ENCODE data around the gene KCNH3.
"Not testable (repeated sequence)": the region's sequence is repeated elsewhere in the genome, so short reads cannot be mapped to it uniquely, and the experiment has no call there.

Gene KCNH3, protein sequence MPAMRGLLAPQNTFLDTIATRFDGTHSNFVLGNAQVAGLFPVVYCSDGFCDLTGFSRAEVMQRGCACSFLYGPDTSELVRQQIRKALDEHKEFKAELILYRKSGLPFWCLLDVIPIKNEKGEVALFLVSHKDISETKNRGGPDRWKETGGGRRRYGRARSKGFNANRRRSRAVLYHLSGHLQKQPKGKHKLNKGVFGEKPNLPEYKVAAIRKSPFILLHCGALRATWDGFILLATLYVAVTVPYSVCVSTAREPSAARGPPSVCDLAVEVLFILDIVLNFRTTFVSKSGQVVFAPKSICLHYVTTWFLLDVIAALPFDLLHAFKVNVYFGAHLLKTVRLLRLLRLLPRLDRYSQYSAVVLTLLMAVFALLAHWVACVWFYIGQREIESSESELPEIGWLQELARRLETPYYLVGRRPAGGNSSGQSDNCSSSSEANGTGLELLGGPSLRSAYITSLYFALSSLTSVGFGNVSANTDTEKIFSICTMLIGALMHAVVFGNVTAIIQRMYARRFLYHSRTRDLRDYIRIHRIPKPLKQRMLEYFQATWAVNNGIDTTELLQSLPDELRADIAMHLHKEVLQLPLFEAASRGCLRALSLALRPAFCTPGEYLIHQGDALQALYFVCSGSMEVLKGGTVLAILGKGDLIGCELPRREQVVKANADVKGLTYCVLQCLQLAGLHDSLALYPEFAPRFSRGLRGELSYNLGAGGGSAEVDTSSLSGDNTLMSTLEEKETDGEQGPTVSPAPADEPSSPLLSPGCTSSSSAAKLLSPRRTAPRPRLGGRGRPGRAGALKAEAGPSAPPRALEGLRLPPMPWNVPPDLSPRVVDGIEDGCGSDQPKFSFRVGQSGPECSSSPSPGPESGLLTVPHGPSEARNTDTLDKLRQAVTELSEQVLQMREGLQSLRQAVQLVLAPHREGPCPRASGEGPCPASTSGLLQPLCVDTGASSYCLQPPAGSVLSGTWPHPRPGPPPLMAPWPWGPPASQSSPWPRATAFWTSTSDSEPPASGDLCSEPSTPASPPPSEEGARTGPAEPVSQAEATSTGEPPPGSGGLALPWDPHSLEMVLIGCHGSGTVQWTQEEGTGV

DNA sequence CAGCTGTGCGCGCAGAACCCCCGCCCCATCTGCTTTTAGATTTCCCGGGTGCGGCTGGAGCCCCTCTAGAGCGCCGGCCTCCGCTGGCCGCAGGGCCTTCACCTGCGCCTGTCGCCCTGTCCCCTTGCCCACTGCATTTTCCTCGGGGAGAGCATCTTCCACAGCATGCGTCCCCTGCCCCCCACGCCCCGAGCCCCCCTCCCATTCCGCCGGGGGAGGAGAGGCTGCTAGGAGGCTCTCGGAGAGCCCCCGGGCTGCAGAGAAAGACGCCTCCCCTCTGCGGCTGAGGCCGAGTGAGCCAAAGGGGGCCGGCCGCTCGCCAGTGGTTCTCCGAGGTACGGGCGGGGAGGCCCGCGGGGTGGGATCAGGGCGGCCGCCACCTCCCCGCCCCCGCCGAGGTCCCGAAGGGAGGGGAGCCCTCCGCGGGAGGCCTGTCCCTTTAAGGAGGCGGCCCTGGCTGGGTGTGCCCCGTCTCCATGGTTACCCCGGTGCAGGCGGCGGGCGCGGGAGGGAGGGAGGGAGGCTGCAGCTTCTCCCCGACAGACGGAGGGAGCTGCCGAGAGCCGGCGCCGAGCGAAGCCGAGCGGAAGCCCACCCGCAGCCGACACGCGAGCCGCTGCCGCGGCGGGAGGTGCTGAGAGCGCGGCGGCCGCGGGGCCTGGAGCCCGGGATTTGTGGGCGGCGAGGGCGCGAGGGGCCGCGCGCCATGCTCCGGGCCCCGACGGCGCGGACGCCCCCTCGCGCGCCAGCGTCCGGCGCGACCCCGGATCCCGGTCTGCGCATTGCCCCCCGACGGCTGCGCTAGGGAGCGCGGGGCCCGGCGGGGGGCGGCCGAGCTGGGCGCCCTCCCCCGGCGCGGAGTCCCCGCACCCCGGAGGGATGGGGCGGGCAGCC lies at the start of gene KCNH3:
TSS of gene KCNH3 (plus strand) at position 521 of the 894 bp plus-strand sequence. CDS start 387 bp downstream, outside the sequence.
- DNase-seq (ENCODE audit: low spot score) = peak; percentile 94

DNA sequence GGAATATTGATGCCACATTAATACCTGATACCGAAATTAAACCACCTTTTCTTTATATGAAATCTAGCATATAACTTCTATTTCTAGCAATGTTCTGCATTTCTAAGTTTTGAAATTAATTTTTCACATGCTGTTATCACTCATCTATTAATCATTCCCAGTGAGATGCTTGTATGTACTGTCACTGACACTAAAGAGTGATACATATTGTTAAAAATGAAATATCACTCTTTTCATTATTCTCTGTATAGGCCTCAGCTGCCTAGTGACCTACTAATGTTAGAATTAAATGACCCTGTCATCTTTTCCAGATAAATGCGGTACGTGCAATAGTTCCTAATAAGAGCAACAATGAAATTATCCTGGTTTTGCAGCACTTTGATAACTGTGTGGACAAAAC lies 49.7 kb upstream of the KCNH3 start:
- DNase-seq (ENCODE audit: low spot score) = no peak

DNA sequence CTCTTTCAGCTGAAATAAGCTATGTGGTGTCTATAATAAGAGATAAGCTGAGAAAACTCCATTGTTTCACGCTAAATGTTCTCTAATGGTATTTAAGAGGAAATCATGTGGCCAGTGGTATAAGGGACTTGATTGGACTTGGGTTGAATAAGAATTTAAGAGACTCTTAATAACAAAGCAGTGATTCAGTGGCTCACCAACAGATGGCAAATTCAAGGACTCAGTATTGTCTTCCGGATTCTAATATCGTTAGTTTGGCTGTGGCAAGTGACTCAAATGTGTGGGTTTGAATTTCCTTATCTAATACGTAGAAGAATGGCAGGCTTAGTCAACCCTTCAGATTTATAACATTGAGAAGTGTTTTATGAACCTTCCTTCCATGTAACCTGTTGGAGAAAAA lies 49.1 kb upstream of the KCNH3 start:
- DNase-seq (ENCODE audit: low spot score) = no peak

DNA sequence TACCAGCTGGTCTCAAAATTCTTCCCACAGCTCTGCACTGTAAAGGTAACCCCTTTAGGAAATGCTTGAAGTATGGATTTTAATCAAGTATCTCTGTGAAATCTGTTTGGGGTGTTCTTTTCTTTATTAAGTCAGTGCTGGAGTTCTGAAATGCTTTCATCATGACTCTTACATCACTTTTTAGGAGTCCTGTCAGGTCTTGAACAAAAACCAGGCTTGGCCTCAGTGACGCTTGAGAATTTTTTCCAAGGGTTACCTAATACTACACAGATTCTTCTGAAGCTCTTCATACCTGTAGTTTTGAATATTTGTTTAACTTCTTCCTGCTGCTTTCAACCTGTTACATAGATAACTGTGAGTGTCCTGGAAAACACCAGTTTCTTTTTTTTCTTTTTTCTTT lies 47.0 kb upstream of the KCNH3 start:
- no peak for DNase-seq (ENCODE audit: low spot score)

DNA sequence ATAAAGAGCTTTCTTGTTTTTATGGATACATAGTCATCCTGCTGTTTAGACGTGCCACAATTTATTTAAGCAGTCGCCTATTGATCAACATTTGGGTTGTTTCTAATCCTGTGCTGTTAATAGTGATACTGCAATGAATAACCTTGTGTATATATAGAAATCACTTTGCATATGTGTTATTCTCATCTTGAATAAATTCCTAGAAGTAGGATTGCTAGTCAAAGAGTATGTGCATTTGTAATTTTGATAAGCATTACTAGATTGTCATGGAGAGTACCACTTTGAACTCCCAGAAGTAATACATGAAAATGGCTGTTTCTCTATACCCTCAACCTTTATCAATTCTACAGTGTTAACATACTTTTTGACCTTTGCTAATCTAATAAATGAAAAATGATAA lies 44.9 kb upstream of the KCNH3 start:
- DNase-seq (ENCODE audit: low spot score) = no peak

DNA sequence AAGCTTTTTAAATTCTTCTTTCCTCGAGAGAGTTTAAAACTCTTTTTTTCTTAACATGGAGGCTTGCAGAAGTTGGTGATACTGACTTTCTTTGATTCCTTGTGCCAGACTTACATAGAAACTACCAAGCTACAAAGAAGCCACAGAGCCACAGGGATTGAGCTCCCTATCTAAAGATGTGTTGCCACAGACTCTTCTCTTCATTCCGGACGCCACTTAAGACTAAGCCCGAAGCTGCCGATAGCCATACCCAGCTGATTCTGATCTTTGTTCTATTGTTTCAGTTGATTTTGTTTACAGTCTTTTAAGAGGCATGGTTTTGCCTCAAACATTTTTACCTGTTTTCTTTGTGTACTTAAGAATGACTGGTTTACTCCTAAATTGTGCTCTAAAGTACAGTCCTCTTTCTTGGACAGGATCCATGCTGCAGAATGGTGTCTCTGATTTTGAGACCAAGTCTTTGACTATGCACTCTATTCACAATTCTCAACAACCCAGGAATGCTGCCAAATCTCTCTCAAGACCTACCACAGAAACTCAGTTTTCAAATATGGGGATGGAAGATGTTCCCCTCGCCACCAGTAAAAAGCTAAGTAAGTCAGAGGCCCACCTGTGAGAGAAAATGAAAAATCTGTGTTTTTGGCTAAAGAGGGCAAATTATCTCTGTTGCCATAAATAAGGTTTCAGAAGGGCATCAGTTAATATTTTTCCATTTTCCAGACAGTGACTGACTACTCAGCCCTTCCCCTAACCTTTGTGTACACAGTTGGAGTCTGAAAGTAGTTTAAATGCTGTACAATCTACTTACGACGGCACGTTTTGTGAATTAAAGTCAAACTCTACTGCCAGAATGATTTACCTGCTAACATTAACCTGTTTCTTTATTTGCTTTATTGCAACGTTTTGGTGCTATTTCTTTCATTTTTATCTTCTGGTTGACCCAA lies 42.1 kb upstream of the KCNH3 start:
- no peak for DNase-seq (ENCODE audit: low spot score)

DNA sequence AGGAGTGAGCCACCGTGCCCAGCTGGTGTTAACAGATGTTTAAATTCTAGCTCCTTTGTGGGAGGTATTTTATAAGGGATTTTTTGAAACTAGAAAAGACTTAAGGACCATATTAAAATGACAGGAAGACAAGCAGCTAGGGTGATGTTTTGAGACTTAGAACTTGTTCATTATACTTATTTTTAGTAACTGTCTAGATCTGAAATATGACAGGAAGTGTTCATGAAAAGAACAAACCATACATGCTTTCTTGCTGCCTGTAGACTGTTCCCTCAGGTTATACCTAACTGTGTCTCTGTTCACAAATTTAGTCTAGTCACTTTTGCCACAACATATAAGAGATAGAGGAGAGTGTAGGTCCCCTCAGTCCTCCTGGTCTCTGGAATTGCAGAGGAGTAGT lies 36.9 kb upstream of the KCNH3 start:
- no peak for DNase-seq (ENCODE audit: low spot score)

DNA sequence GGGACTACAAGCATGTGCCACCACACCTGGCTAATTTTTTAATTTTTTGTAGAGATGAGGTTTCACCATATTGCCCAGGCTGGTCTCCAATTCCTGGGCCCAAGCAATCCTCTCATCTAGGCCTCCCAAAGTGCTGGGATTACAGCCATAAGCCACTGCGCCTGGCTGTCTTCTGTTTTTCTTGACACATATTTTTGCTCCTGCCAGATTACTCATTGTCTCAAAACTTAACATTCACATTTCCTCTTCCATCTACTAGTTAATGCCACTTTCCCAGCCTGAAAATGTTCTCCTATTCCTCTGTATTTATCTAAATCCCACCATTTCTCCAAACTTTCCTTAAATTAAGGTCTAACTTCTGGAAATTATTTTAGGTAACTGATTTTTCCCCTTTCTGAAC lies 36.2 kb upstream of the KCNH3 start:
- no peak for DNase-seq (ENCODE audit: low spot score)

DNA sequence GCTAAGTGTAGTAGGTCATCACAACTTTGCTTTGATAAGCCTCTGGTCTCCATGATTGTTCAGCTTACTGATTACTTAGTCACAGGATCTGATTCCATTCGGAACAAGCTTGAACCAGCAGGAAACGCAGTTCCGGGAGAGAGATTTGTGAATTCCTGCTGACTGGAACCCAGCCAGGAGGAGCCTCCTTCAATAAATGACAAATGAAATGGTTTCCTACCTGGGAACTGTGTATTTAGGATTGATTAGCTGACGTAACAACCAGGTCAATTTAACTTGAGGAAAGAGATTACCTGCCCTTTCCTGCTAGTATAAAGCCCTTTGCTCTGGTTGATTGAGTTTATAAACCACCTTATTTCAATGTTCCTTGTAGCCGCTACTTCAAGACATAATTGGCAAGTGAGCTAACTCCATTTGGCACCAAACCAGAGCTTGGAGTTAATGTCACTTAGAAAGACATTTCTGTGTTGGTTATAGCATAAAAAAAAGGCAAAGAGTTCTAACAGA lies 35.1 kb upstream of the KCNH3 start:
- no peak for DNase-seq (ENCODE audit: low spot score)

DNA sequence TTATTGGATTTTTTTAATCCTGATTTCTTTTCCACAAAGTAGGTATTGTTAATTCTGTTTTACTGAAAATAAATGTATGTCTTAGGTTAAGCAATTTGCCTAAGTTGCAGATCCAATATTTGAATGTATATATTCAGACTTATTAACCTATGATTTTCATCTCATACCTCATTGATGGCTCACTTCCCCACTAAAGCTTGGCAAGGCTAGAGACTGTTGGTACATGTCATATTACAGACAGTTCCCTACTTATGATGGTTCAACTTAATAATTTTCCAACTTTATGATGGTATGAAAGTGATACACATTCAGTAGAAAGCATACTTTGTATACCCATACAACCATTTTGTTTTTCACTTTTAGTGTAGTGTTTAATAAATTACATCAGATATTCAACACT lies 33.2 kb upstream of the KCNH3 start:
- DNase-seq (ENCODE audit: low spot score) = no peak

DNA sequence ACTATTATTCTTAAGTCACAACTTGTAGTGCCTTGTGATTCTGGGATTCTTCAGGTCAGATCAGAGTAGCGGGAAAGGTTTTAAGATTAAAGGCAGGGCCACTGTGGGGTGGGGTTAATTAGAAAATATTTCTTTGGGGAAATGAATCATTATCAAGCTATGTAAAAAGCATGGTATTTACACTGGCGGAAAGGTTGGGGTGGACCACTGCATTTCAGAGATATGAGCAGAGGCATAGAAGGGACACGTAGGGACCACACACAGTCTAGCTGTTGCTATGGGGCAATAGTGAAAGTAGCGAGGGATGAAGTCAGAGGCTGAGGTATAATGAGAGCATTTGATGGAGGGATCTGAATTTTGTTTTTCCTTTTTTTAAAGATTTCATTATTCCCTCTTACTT lies 31.7 kb upstream of the KCNH3 start:
- DNase-seq (ENCODE audit: low spot score) = peak; percentile 25

DNA sequence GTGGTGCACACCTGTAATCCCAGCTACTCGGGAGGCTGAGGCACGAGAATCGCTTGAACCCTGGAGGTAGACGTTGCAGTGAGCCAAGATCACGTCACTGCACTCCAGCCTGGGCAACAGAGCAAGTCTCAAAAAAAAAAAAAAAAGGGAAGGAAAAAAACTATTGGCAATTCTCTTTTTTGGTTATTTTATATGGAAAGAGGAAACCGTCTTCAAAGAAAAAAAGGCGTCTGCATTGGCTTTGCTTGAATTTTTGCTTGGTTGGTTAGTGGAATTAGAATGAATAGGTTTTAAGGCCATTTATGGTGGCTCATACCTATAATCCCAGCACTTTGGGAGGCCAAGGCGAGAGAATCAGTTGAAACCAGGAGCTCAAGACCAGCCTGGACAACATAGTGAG lies 29.1 kb upstream of the KCNH3 start:
- DNase-seq (ENCODE audit: low spot score) = not testable (repeated sequence)

DNA sequence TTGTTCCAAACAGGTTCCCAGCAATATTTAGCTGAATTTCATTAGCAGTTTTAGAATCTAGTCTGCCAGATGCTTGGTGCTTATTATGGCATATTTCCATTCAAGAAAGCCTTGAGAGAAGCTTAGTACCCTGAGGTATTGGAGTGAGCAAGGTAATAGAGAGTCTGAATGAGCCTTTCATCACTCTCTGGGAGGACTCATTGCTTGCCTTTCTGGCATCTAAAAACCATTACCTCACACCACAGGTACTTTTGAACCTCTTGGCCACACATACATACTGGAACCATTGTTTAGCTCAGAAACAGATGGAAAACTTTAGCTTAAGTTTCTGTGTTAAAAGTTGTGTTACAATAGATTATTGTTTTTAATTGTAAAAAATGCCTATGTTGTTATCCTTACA lies 27.4 kb upstream of the KCNH3 start:
- no peak for DNase-seq (ENCODE audit: low spot score)

DNA sequence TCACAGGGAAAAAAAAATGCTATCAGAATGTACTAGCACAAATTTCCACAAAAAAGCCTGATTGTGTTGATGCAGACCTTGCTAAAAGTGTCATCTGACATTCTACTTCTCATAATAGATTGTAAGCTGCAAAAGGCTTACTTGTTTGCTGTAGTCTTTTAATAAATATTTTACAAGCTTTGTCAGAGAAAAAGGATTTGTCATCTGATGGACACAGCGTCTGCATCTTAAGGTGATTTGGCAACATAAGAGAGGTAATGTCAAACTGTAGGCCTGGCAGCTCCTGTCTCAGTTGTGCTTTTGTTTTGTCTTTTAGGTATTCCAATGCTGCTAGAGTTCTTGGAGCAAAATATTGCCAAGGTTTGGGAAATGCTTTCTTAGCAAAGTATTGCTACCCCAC lies 26.3 kb upstream of the KCNH3 start:
- DNase-seq (ENCODE audit: low spot score) = no peak

DNA sequence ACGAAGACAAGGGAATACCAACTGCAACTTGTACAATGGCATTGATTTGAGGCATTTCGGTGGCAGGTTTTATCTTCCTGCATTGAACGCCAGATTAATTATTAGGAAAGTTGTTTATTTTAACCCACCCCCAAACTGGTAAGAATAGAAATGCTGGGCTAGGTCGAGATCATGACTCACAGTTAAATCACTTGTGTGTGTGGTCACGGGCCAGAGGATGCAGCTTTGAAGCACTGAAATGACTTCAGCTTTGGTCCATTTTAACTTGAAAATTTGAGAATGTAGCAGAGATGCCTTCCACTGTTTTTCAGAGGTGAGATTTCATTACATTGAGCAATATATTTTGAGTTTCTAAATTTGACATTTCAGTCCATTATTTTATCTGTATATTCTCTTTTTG lies 23.6 kb upstream of the KCNH3 start:
- peak; percentile 68 for DNase-seq (ENCODE audit: low spot score)

DNA sequence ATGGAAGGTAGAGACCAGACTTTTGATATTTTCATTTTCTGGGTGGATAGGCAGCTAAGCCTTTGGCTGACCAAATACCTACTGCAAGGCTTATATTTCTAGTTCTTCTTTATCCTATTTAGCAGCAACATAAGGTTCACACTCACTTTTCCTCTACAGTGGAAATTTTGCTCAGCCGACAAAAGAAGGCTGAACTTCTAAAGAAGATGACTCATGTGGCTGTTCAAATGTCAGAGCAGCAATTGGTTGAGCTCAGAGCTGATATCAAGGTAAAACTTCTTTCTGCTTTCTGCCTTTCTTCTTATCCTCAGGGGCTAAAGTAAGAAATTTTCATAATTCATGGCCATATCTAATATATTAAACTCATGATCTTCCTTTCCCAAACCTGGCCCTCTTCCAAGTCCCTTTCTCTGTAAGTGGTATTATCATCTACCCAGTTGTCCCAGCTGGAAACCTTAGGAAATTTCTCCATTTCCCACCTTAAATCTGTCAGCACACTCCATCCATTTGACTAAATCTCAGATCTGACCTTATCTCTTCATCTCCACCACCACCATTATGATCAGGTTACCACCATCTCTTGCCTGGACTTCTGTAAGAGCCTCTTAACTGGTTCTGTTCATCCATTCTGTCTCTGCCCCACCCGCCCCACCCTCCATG lies 19.8 kb upstream of the KCNH3 start:
- DNase-seq (ENCODE audit: low spot score) = peak; percentile 32

DNA sequence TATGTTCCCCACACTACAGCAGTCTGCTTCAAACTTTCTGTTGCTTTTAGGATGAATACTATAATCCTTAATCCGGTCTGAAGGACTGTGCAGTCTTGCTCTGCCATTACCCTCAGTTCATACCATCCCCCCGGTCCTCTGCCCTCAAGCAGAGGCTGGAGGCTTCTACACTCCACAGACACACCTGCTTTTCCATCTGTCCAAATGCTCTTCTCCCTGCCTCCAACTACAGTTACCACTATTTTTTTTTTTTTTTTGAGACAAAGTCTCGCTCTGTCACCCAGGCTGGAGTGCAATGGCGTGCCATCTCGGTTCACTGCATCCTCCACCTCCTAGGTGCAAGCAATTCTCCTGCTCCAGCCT lies 19.3 kb upstream of the KCNH3 start:
- no peak for DNase-seq (ENCODE audit: low spot score)

DNA sequence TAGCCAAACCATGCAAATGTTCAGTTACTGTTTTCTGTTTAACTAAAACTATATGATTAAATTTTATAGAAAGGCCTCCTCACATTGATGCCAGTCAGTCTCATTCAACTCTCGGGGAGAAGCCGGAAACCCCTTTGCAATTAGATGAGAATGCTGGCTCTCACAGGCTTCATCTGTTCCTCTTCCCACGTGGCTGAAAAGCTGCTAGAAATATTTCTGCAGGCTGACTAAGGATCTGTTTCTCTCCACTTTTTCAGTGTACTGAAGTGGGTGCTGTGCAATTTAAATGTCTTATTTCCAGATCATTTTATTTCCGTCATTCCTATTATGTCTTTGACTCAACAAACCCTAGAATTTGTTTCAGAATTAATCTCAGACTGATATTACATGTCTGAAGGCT lies 17.4 kb upstream of the KCNH3 start:
- DNase-seq (ENCODE audit: low spot score) = no peak

DNA sequence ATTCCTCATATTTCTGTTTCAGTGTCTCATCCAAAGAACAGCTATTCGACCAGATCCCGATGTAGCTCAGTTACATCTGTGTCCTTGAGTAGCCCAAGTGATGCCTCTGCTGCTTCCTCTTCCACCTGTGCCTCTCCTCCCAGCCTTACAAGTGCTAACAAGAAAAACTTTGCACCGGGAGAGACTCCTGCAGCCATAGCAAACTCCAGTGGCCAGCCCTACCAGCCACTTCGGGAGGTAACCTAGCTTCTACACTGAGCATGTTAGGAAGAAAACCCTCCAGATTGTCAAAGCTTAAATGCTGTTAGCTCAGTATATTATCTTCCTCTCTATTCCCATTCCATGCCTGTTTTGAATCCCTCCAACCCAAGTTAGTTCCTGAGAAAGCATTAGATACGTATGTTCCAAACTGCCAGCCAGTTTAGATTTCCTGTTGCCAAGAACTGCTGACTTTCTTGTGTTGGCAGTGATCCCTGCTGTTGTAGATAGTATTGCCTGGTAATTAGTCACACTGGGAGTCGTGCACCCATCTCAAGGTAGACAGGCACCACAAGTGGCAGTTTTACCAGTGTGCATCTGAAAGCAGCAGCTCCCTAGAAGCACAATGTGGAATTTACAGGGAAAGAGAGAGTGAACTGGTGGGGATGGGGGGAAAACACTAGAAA lies 14.0 kb upstream of the KCNH3 start:
- DNase-seq (ENCODE audit: low spot score) = no peak

Measured in AG20443 (cell line).